Thyroid gland (tissue), 4 donors: ENCODE data around the gene NOTCH2. TPM values are rescaled to one million over a fixed set of nuclear protein-coding genes. Genes with fewer than 3 reads are reported as not detected.
A peak's percentile ranks its signal among the peaks of the same experiment; 100 is the strongest.
"Not testable (repeated sequence)": the region's sequence is repeated elsewhere in the genome, so short reads cannot be mapped to it uniquely, and the experiment has no call there.

ENCODE experiments used
- DNase-seq, 2 donors: peaks; one replicate each; pipeline ENCODE4 v3.0.0-alpha.2; 2019
- H3K27ac ChIP-seq, 3 donors: fragments of 200-600 bp; sonication (generic); 1 replicate in 2 of 3; 2 replicates in 1 of 3; pipeline ENCODE4 v1.5.1; 2016 to 2019; ENCODE audit warnings: mild to moderate bottlenecking in 1 of 3, moderate library complexity in 1 of 3
- H3K27me3 ChIP-seq: fragments of 200-600 bp; sonication (generic); one replicate; pipeline ENCODE4 v1.5.1; 2019
- H3K36me3 ChIP-seq, 2 donors: fragments of 200-600 bp; sonication (generic); one replicate each; pipeline ENCODE4 v1.5.1; 2016 to 2019
- H3K4me1 ChIP-seq, 2 donors: fragments of 200-600 bp; sonication (generic); one replicate each; pipeline ENCODE4 v1.5.1; 2017 to 2019
- H3K4me3 ChIP-seq, 3 donors: fragments of 200-600 bp; sonication (generic); replicated peaks in 1 of 3; 1 replicate in 2 of 3; 2 replicates in 1 of 3; pipeline ENCODE4 v1.5.1; 2016; ENCODE audit warnings: mild to moderate bottlenecking in 1 of 3
- H3K9me3 ChIP-seq: fragments of 200-600 bp; sonication (generic); one replicate; pipeline ENCODE4 v1.5.1; 2017
- CTCF ChIP-seq, 6 experiments: fragments of 200-600 bp in 3 of 6; fragments of 450-650 bp in 3 of 6; sonication (generic) in 3 of 6; IDR thresholded peaks; one replicate each; pipeline ENCODE4 v1.5.1; 2016 to 2019; ENCODE audit warnings: antibody characterized with exemption in 6 of 6, mild to moderate bottlenecking in 2 of 6, inconsistent platforms in 1 of 6, moderate library complexity in 1 of 6
- POLR2A ChIP-seq, 2 donors: fragments of 450-650 bp; IDR thresholded peaks; one replicate each; pipeline ENCODE4 v1.6.1; 2017; ENCODE audit warnings: antibody characterized with exemption in 2 of 2, mild to moderate bottlenecking in 2 of 2, moderate library complexity in 1 of 2
- WGBS, 2 donors: methylation state at CpG; one replicate each; pipeline ENCODE4 v1.1.5; 2017; 5-methylcytosine and 5-hydroxymethylcytosine counted together
- intact Hi-C: fragments of 100-400 bp; cut with DNase I; formaldehyde crosslinking; loops from one replicate; pipeline ENCODE4 v1.15.1; 2023
- total RNA-seq, 4 donors: library from RNA; depleted of rRNA; stranded (reverse); fragments of >200 nt; gene quantifications; one replicate each; pipeline ENCODE4 v1.2.3, GENCODE V29; 2016

NOTCH2 gene
- total RNA-seq, 4 donors from 2014 or later, result 87.2 to 142 (median 115) TPM

GRCh38 chr1:120014978-120015377 is 54.5 kb downstream of the NOTCH2 start:
- H3K27ac ChIP-seq, intact Hi-C loops, H3K27me3 ChIP-seq, H3K4me1 ChIP-seq, H3K9me3 ChIP-seq, H3K4me3 ChIP-seq, H3K36me3 ChIP-seq: not testable (repeated sequence)
- TF ChIP-seq CTCF (IDR thresholded peaks at IDR 0.05), result peak in 1 of 6 experiments; percentile 15
- peak in 1 of 2 donors; percentile 6 for DNase-seq
- WGBS, 2 donors, result 3 to 5% methylated on average over 4 to 7 of the region's 7 CpGs

GRCh38 chr1:120008320-120008719 is 61.1 kb downstream of the NOTCH2 start:
- H3K36me3 ChIP-seq, H3K27ac ChIP-seq, H3K27me3 ChIP-seq, DNase-seq, H3K4me3 ChIP-seq, intact Hi-C loops, H3K9me3 ChIP-seq, H3K4me1 ChIP-seq: not testable (repeated sequence)
- WGBS, 2 donors, result 58 to 80% methylated on average over 1 of the region's 1 CpG

GRCh38 chr1:120007850-120008249 is 61.6 kb downstream of the NOTCH2 start:
- H3K36me3 ChIP-seq, H3K4me1 ChIP-seq, DNase-seq, H3K9me3 ChIP-seq, H3K27ac ChIP-seq, H3K27me3 ChIP-seq, H3K4me3 ChIP-seq, intact Hi-C loops: not testable (repeated sequence)
- WGBS, 2 donors, result no CpG with 5 or more reads among the region's 1 CpG

GRCh38 chr1:120001035-120001434 is 68.4 kb downstream of the NOTCH2 start:
- DNase-seq, H3K36me3 ChIP-seq, H3K4me3 ChIP-seq, intact Hi-C loops, H3K27me3 ChIP-seq, H3K27ac ChIP-seq, H3K4me1 ChIP-seq, H3K9me3 ChIP-seq: not testable (repeated sequence)
- 97 to 98% methylated on average over 8 to 9 of the region's 9 CpGs for WGBS, 2 donors

- H3K27ac ChIP-seq, H3K9me3 ChIP-seq, H3K4me1 ChIP-seq, H3K4me3 ChIP-seq, DNase-seq, intact Hi-C loops, H3K27me3 ChIP-seq, H3K36me3 ChIP-seq: not testable (repeated sequence)
- WGBS, 2 donors, result 100% methylated on average over 1 of the region's 1 CpG
Observed at GRCh38 chr1:119996731-119997312, 72.6 kb downstream of the NOTCH2 start.

GRCh38 chr1:119995975-119996374 is 73.5 kb downstream of the NOTCH2 start:
- H3K36me3 ChIP-seq, H3K4me1 ChIP-seq, H3K9me3 ChIP-seq, H3K27me3 ChIP-seq, intact Hi-C loops, H3K4me3 ChIP-seq, DNase-seq, H3K27ac ChIP-seq: not testable (repeated sequence)
- 75% methylated on average over 2 of the region's 2 CpGs; no CpG with 5 or more reads in 1 of the 2 donors for WGBS, 2 donors

- H3K36me3 ChIP-seq, result no peaks in the 10 kb centered on the region
- H3K4me3 ChIP-seq, result no peak overlapping the region
- H3K9me3 ChIP-seq, result no peaks in the 10 kb centered on the region
- TF ChIP-seq POLR2A (IDR thresholded peaks at IDR 0.05) (no peak), CTCF (IDR thresholded peaks at IDR 0.05) (no peak)
- no peak for DNase-seq
- intact Hi-C loops, result no loop called here
- peaks cover 0 to 18% of the 10 kb centered on the region in 2 donors for H3K4me1 ChIP-seq
- no peak overlapping the region for H3K27ac ChIP-seq
- WGBS, 2 donors, result 89 to 94% methylated on average over 2 of the region's 2 CpGs
- H3K27me3 ChIP-seq, result no peaks in the 10 kb centered on the region
Observed at GRCh38 chr1:119988306-119989062, 81.0 kb downstream of the NOTCH2 start.
